Measurements from ENCODE around the gene MPRIP.

GRCh38 chr17:17052462-17053221 is 10.4 kb downstream of the MPRIP start:
- TF ChIP-seq POLR2A (IDR thresholded peaks at IDR 0.05), result no peak
- TF ChIP-seq CTCF (IDR thresholded peaks at IDR 0.05), result no peak
